Eye (tissue), 1 donor: ENCODE measurements around the gene XAGE1A.
"Not testable (repeated sequence)": the region's sequence is repeated elsewhere in the genome, so short reads cannot be mapped to it uniquely, and the experiment has no call there.

ENCODE experiments used
- DNase-seq: peaks from one replicate; pipeline ENCODE4 v3.0.0-alpha.2; 2015

XAGE1A gene

GRCh38 chrX:52495545-52496418 lies at the start of gene XAGE1A:
XAGE1A (plus strand) TSS chrX:52495808; CDS start chrX:52497362, 1,554 bp downstream.
- not testable (repeated sequence) for DNase-seq

GRCh38 chrX:52452031-52452430 lies 43.6 kb upstream of the XAGE1A start:
- not testable (repeated sequence) for DNase-seq

DNA sequence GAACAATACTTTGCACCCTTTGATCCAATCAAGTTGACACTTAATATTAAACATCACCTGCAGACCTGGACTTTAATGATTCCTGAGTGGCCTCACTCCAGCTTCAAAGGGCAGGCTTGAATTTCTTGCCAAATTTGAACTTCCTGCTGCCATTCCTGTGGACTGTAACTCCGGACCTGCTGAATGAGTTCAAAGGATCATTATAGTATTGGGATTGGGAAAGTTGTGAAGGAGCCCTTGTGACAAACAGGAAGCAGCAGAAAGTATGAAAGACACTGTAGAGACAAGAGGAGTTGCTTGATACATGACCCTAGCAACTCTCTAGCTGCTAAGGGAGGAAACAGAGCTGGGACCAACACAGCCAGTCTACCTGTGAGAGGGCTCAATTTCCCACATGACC lies 24.3 kb upstream of the XAGE1A start:
- not testable (repeated sequence) for DNase-seq

GRCh38 chrX:52496419-52496772 lies 788 bp downstream of the XAGE1A start:
- not testable (repeated sequence) for DNase-seq

DNA sequence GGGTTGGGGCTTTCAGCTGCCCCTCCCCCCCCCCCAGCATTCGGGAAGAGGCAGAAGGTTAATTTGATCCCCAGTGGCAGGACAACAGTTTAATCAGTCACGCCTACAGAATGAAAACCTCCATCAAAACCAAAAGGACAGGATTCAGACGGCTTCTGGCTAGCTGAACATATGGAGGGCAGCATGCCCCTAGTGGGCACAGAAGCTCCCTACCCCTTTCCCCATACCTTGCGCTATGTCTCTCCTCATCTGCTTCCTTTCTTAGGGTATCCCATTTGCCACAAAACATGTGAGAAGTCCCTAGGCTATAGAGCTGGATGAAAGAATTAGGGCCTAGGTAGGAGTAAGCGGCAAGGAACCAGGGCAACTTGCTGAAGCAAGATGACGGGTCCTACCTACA lies 5.8 kb downstream of the XAGE1A start:
- DNase-seq, result not testable (repeated sequence)

- no peak for DNase-seq
Observed at GRCh38 chrX:52504551-52504950, 8.9 kb downstream of the XAGE1A start.

DNA sequence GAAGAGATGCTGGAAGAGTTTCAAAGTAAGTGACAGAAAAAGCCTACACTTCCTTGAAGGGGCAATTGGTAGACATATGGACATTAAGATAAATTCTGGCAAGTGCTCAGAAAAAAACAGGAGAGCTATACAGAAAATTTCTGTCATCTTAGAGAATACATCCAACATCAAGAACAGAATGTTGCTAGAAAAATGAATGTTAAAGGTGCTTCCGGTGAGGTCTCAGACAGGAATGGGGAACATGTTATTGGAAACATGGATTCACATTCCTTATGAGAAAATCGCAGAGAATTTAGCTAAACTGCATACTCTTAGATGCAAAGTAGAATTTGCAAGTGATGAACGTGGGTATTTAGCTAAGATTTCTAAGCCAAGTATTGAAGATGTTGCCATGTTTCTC lies 11.7 kb downstream of the XAGE1A start:
- no peak for DNase-seq

GRCh38 chrX:52509916-52510315 lies 14.3 kb downstream of the XAGE1A start:
- DNase-seq, result no peak

GRCh38 chrX:52511126-52511525 lies 15.5 kb downstream of the XAGE1A start:
- DNase-seq, result not testable (repeated sequence)

DNA sequence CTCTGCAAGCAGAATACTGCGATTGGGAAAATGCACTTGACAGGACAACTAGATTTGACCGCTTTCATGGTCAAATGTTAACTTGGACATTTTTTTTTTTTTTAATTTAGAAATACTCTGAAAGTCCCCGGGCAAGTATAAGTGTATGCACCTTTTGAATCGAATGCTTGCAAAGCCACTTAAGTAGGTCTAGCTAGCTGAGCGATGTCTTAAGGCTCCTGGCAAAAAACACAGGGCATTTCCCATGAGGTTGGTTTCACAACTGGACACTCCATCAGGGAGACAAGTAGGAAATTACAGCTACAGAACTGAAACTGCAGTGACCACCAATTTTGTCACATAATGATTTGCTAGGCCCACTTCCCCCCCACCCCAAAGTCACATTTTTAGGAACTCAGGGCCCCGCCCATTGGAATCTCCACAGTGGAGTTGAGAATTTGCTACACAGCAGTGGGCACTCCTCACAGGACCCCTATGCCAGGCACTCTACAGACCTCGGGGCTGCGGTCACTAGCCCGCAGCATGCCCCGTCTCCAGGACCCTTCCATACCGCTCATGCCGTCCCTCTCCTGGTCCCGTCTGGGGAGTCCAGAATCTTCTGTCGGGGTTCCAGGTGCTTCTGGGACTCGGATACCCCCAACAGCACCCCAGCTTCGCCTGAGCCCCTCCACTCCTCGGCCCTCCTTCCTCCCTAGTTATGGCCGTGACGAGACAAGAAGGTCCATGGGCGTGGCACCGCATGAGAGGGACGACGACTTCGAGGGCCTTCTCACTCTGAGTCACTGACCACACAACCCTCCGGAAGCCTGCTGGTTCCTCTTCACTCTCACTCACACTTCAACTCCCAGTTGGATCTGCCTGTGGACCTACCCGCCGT lies 20.7 kb downstream of the XAGE1A start:
- DNase-seq, result not testable (repeated sequence)

DNA sequence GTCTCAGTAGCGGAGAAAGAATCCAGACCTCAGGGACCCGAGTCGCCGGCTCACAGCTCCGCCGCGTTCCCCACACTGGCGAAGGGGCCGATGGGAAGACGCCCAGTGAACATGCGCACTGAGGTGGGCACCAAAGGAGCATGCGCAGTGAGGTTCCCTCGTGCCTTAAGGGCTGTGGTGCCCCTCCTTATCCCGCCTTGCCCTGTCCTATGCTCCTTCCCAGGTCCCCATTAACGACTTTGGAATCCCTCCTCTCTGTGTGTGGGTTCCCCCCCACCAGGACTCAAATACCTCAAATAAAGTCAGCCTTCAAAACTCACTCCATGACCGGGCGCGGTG lies 21.3 kb downstream of the XAGE1A start, which contains the start of gene XAGE1B:
TSS of gene XAGE1B (minus strand) at position 77 of the 339 bp plus-strand sequence. CDS start 1,536 bp downstream, outside the sequence.
- DNase-seq, result not testable (repeated sequence)

DNA sequence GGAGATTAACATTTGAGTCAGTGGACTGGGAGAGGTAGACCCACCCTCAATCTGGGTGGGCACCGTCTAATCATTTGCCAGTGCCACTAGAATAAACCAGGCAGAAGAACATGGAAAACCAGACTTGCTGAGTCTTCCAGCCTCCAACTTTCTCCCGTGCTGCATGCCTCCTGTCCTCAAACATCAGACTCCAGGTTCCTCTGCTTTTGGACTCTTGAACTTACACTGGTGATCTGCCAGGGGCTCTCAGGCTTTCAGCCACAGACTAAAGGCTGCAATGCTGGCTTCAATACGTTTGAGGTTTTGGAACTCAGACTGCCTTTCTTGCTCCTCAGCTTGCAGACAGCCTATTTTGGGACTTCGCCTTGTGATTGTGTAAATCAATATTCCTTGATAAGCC lies 45.4 kb downstream of the XAGE1A start:
- not testable (repeated sequence) for DNase-seq

DNA sequence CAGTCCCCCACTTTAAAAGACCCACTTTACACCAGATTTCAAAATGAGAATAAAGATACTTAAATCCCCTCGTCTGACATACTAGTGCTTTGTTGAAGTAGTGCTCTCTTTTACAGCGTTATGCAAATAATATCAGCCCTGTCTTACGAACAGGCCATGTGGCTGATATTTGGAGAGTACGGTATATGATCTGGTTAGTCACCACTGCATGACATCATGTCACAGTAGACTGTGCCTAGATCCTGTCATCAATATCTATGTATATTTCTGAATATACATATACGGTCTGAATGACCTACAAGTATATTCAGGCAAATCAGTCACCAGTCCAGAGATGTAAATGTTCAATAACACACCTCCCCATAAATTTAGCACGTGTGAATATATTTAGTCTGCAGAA lies 46.7 kb downstream of the XAGE1A start:
- DNase-seq, result no peak

DNA sequence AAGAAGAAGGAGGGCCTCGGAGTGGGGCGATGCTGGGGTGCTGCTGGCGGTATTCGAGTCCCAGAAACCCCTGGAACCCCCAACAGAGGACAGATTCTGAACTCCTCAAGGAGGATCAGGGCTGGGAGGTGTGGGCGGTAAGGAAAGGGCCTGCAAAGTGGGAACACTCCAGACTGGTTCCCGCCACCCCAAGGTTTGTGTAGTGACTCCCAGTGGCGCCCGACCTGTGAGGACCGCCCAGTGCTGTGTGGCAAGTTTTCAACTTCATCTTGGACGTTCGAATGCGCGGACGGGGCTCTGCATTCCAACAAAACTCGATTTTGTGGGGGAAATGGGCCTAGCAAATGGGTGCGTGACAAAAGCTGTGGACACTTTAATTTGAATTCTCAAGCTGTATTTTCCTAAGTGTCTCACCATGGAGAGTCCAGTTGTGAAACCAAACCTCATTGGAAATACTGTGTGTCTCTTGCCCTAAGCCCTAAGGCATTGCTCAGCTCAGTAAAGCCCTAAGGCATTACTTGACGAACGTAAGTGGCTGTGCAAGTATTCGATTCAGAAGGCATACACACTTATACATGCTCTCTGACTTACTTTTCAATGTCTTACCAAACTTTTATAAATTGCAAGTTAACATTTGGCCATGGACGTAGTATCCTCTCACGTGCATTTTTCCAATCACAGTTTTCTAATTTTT lies 48.7 kb downstream of the XAGE1A start:
- DNase-seq, result no peak

GRCh38 chrX:52548769-52549168 lies 53.2 kb downstream of the XAGE1A start:
- DNase-seq, result not testable (repeated sequence)
